AG04450 (cell line): ENCODE measurements around the gene BANP. TPM values are rescaled to one million over a fixed set of nuclear protein-coding genes. Genes with fewer than 3 reads are reported as not detected.

ENCODE experiments used
- CTCF ChIA-PET: fragments of 300-600, 350-600 bp; formaldehyde crosslinking; extraction: SDS; loops from one replicate; lab custom pipeline; 2022; ENCODE audit warnings: antibody characterized with exemption, inconsistent platforms; lab: Charles Lee
- POLR2A ChIA-PET: fragments of 350-600 bp; formaldehyde crosslinking; extraction: SDS; loops from one replicate; lab custom pipeline; 2021; ENCODE audit warnings: antibody characterized with exemption, inconsistent platforms; lab: Yijun Ruan, JAX
- DNase-seq: peaks from one replicate; pipeline ENCODE4 v3.0.0-alpha.2; 2011; ENCODE audit warnings: low read depth, low spot score
- H3K27ac ChIP-seq: one replicate; pipeline ENCODE4 v1.5.1; 2012; ENCODE audit warnings: low read depth, low read length, control low read depth
- H3K27me3 ChIP-seq: one replicate; pipeline ENCODE4 v1.6.0; 2012; ENCODE audit warnings: low read length; ENCODE audit not compliant: control insufficient read depth, insufficient read depth
- H3K4me3 ChIP-seq: 2 replicates; pipeline ENCODE4 v1.5.1; 2011; ENCODE audit warnings: mild to moderate bottlenecking, low read depth, low read length, control low read depth
- H3K9me3 ChIP-seq: 2 replicates; pipeline ENCODE4 v1.5.1; 2012; ENCODE audit warnings: low read length; ENCODE audit not compliant: control insufficient read depth, insufficient read depth
- polyA plus RNA-seq: library from polyadenylated mRNA; depleted of rRNA; stranded (reverse); fragments of >200 nt; gene quantifications from 2 replicates; pipeline ENCODE4 v1.2.3, GENCODE V29; 2011
- TF ChIP-seq, protein P1 (sequence below): IDR thresholded peaks from 2 replicates; pipeline ENCODE4 v1.5.1; 2011; ENCODE audit warnings: low read depth, low read length, control low read depth, inconsistent platforms

BANP gene
- polyA plus RNA-seq, 1 experiment: 18.6 TPM

DNA sequence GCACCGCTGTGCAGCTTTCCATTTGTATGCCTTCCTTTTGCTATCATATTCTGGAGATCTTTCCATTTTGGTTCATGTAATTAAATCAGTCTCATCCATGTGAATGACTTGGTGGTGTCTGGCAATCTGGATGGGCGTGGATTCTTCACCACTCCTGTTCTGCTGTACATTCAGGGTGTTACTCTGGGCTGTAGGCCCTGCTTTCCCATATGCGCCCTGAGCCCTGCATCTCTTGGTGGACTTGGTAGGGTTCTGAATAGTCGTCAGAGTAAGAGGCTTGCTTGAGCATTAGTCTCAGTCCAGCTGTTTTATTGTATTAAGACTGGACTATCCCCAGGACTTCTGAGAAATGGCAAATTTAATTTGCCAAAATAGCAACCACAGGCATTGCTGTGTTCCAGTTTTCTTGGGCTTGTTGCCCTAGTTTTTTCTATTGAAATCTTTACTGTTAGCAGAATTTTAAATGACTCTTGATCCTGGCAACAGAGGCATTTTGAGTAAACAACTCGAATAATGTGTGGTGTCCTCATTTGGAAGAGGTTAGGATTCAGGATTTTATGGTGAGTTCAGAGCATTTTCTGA is 14.9 kb downstream of the BANP start:
- Histone ChIP-seq H3K27ac (peak overlapping the region; percentile 57), H3K27me3 (no peaks in the 10 kb centered on the region), H3K4me3 (no peak overlapping the region), H3K9me3 (peaks cover 6% of the 10 kb centered on the region)
- ChIA-PET CTCF (interaction anchor here (1.1 kb wide), 1 partner anchor 10 kb away, joined by 3 read pairs; no protein-coding TSS in a partner anchor), POLR2A (interaction anchor here (0.6 to 0.9 kb wide), 2 partner anchors 15 to 567 kb away, joined by 3 to 7 read pairs; partner anchors contain the start of gene BANP)
- DNase-seq: no peak
- TF ChIP-seq, protein P1, sequence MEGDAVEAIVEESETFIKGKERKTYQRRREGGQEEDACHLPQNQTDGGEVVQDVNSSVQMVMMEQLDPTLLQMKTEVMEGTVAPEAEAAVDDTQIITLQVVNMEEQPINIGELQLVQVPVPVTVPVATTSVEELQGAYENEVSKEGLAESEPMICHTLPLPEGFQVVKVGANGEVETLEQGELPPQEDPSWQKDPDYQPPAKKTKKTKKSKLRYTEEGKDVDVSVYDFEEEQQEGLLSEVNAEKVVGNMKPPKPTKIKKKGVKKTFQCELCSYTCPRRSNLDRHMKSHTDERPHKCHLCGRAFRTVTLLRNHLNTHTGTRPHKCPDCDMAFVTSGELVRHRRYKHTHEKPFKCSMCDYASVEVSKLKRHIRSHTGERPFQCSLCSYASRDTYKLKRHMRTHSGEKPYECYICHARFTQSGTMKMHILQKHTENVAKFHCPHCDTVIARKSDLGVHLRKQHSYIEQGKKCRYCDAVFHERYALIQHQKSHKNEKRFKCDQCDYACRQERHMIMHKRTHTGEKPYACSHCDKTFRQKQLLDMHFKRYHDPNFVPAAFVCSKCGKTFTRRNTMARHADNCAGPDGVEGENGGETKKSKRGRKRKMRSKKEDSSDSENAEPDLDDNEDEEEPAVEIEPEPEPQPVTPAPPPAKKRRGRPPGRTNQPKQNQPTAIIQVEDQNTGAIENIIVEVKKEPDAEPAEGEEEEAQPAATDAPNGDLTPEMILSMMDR: no peak

DNA sequence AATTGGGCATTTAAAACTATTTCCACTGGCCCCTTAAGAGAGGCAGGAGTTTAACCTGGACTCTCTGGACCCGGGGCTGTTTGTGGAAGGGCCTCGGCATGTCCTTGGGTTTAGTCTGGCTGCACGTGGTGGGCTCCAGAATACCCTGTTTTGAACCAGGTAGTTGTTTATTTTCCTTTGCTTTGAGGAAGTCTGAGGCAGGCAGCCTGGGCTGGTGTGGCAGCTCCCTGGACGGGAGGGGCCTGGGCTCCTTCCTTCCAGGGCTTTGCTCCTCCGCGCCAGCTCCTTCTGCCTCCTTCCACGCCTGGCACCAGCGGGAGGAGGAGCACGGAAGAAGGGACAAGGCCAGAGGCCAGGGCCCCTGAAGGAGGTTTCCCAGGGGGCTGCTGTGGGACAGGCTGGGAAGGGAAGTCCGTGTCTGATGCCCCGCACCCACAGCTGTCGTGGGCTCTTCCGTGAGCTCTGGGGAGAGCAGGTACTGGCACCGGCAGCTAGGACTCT is 15.5 kb downstream of the BANP start:
- CTCF ChIA-PET: interaction anchor here (0.5 to 1.1 kb wide), 2 partner anchors 10 to 593 kb away, joined by 3 to 7 read pairs; no protein-coding TSS in a partner anchor
- POLR2A ChIA-PET: interaction anchor here (0.6 to 0.9 kb wide), 3 partner anchors 16 to 567 kb away, joined by 3 to 7 read pairs (median 4); partner anchors contain the start of gene BANP
- no peak for DNase-seq
- no peaks in the 10 kb centered on the region for H3K27me3 ChIP-seq
- H3K27ac ChIP-seq: peak overlapping the region; percentile 57
- no peak overlapping the region for H3K4me3 ChIP-seq
- TF ChIP-seq, protein P1: no peak
- peaks cover 10% of the 10 kb centered on the region for H3K9me3 ChIP-seq

DNA sequence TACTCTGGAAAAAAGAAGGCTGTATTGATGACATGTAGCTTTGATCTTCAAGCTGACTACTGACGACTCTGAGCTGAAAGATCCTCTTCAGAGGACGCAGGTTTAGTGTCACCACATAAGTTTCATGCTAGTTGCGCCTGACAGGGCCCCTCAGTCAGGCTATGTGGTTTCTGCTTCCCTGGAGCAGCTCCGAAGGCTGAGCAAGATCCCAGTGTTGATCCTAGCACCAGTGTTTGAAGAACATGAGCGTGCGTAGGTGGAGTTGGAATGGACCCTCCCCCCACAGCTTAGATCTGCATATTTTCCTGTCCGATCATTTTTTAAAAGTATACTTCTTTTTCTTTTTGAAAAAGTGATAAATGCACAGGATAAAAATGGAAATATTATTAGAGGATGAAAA is 17.3 kb downstream of the BANP start:
- H3K9me3 ChIP-seq: peaks cover 21% of the 10 kb centered on the region
- POLR2A ChIA-PET: interaction anchor here (0.7 kb wide), 1 partner anchor 594 kb away, joined by 5 read pairs; no protein-coding TSS in a partner anchor
- CTCF ChIA-PET: interaction anchor here (0.6 kb wide), 1 partner anchor 39 kb away, joined by 5 read pairs; no protein-coding TSS in a partner anchor
- no peak overlapping the region for H3K4me3 ChIP-seq
- peak; percentile 59 for DNase-seq
- H3K27me3 ChIP-seq: no peaks in the 10 kb centered on the region
- TF ChIP-seq, protein P1: no peak
- H3K27ac ChIP-seq: peak overlapping the region; percentile 73

DNA sequence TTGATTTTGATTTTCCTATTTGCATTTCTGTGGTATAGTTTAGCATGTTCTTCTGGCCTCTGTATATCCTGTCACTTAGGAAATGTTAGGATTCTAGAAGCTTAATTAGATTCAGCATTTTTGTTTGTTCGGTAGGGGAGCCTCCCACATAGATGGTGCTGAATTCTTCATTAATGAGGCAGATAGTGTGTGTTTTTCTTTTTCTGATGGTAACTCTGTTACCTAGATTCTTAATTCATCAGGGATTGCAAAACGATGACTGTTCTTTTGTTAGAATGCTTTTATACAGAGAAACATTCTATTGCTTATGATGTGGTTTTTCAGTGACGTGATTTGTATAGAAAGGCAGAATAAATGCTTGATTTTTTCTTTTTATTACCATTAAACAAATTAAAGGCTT is 19.0 kb downstream of the BANP start:
- Histone ChIP-seq H3K4me3 (no peak overlapping the region), H3K9me3 (peaks cover 21% of the 10 kb centered on the region), H3K27me3 (no peaks in the 10 kb centered on the region), H3K27ac (no peak overlapping the region)
- TF ChIP-seq, protein P1: no peak
- ChIA-PET CTCF (no interaction called here), POLR2A (interaction anchor here (0.7 kb wide), 2 partner anchors 205 to 358 kb away, joined by 3 to 4 read pairs; partner anchors contain the start of gene KLHDC4)
- DNase-seq: no peak

DNA sequence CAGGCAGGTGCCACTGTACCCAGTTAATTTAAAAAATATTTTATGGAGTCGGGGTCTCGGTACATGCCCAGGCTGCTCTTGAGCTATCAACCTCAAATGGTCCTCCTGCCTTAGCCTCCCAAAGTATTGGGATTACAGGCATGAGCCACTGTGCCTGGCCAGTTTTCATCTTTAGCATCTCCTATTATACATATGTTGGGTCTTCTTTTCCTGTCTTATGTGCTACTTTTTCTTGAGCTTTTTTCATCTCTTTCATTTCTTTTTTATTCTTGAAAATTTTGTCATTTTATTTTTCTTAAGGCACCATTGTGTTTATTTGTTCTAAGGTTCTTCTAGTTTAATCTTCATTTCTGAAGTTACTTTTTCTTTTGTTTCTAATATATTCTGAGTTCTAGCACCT is 20.7 kb downstream of the BANP start:
- POLR2A ChIA-PET: no interaction called here

More for the DNA sequence above, 20.7 kb downstream of the BANP start:
- TF ChIP-seq, protein P1: no peak
- no peak for DNase-seq
- Histone ChIP-seq H3K27ac (no peak overlapping the region), H3K9me3 (peaks cover 21% of the 10 kb centered on the region), H3K4me3 (no peak overlapping the region), H3K27me3 (no peaks in the 10 kb centered on the region)
- CTCF ChIA-PET: no interaction called here
